ENCODE measurements around the gene GPR152.

DNA sequence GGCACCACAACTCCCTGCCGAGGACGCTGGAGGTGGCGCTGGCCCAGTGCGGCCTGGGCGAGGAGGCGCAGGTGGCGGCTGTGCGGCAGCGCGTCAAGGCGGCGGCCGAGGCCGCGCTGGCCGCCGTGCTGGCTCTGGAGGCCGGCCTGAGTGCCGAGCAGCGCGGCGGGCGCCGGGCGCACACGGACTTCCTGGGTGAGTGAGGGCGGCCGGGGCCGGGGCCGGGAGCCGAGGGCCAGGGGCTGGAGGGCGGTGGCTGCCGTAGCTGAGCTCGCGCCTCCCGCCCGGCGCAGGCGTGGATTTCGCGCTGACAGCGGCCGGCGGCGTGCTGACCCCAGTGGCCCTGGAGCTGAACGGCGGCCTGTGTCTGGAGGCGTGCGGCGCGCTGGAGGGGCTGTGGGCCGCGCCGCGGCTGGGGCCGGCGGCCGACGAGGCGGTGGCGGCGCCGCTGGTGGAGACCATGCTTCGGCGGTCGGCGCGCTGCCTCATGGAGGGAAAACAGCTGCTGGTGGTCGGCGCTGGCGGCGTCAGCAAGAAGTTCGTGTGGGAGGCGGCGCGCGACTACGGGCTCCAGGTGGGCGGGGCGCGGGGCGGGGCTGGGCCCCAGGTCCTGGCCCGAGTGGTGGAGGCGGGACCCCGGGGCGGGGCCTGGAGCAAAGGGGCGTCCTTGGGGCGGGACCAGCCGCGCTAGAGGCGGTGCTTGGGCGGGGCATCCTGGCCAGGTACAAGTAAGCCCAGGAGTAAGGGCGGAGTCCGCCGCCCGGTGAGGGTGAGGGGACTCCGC, 31.7 kb downstream of the GPR152 start:
- TF ChIP-seq POLR2A (IDR thresholded peaks at IDR 0.05), result peak; percentile 66
- TF ChIP-seq, protein P1, sequence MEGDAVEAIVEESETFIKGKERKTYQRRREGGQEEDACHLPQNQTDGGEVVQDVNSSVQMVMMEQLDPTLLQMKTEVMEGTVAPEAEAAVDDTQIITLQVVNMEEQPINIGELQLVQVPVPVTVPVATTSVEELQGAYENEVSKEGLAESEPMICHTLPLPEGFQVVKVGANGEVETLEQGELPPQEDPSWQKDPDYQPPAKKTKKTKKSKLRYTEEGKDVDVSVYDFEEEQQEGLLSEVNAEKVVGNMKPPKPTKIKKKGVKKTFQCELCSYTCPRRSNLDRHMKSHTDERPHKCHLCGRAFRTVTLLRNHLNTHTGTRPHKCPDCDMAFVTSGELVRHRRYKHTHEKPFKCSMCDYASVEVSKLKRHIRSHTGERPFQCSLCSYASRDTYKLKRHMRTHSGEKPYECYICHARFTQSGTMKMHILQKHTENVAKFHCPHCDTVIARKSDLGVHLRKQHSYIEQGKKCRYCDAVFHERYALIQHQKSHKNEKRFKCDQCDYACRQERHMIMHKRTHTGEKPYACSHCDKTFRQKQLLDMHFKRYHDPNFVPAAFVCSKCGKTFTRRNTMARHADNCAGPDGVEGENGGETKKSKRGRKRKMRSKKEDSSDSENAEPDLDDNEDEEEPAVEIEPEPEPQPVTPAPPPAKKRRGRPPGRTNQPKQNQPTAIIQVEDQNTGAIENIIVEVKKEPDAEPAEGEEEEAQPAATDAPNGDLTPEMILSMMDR (IDR thresholded peaks at IDR 0.05), result peak in 1 of 4 donors; percentile 10

Measured in right lobe of liver (tissue), 4 donors.